ENCODE data around the gene BMERB1.

DNA sequence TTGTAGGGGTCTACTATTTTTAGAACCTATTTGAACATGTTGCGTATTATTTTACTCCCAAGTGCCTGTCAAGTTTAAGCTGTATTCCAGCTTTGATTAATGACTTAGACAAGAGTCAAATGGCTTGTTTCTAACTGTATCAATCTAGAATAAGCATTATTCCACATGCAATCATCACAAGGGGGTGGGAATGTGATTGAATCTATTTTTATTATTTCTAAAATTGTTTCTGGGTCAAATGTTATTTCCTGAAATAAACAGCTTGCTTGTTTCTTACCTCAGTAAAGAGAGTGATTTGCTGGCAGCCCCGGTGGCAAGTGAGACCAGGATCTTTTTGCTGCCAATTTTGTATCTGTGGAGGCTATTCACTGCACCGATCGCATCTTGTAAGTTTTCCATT is 187.1 kb downstream of the BMERB1 start:
- TF ChIP-seq, protein P1, sequence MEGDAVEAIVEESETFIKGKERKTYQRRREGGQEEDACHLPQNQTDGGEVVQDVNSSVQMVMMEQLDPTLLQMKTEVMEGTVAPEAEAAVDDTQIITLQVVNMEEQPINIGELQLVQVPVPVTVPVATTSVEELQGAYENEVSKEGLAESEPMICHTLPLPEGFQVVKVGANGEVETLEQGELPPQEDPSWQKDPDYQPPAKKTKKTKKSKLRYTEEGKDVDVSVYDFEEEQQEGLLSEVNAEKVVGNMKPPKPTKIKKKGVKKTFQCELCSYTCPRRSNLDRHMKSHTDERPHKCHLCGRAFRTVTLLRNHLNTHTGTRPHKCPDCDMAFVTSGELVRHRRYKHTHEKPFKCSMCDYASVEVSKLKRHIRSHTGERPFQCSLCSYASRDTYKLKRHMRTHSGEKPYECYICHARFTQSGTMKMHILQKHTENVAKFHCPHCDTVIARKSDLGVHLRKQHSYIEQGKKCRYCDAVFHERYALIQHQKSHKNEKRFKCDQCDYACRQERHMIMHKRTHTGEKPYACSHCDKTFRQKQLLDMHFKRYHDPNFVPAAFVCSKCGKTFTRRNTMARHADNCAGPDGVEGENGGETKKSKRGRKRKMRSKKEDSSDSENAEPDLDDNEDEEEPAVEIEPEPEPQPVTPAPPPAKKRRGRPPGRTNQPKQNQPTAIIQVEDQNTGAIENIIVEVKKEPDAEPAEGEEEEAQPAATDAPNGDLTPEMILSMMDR (IDR thresholded peaks at IDR 0.05), result no peak
- no peak for TF ChIP-seq POLR2A (IDR thresholded peaks at IDR 0.05)
